ENCODE measurements around the gene NDUFB8. TPM values are rescaled to one million over a fixed set of nuclear protein-coding genes. Genes with fewer than 3 reads are reported as not detected.

NDUFB8 gene
- total and polyA plus RNA-seq, 2 donors (not counting 3 experiments of a cell fraction or from before 2014, with no cell fraction given): 193 to 526 TPM

- Histone ChIP-seq H3K27ac (ENCODE audit: insufficient read depth, low read depth, low read length) (no peak overlapping the region), H4K20me1 (replicated peaks; ENCODE audit: control insufficient read depth, extremely low read depth, insufficient read depth, low read length) (no peaks in the 10 kb centered on the region), H3K36me3 (ENCODE audit: control insufficient read depth in 2 of 2, extremely low read depth in 1 of 2, insufficient read depth in 2 of 2, low read length in 2 of 2) (no peaks in the 10 kb centered on the region), H3K4me2 (ENCODE audit: insufficient read depth, low read length) (no peak overlapping the region), H3K4me1 (ENCODE audit: control insufficient read depth, extremely low read depth, insufficient read depth, low read length) (no peaks in the 10 kb centered on the region), H3K79me2 (ENCODE audit: control insufficient read depth, insufficient read depth, low read length) (no peaks in the 10 kb centered on the region), H3K9me3 (replicated peaks; ENCODE audit: control insufficient read depth, insufficient read depth, low read length) (no peaks in the 10 kb centered on the region), H3K9ac (replicated peaks; ENCODE audit: extremely low read depth, insufficient read depth, low read length) (no peak overlapping the region), H3K4me3 (replicated peaks in 1 of 3; ENCODE audit: insufficient read depth in 1 of 3, low read depth in 1 of 3, low read length in 3 of 3) (no peak overlapping the region), H3K27me3 (ENCODE audit: control insufficient read depth in 2 of 2, insufficient read depth in 2 of 2, low read length in 2 of 2) (peaks cover 55 to 56% of the 10 kb centered on the region in 2 experiments), H3K9me1 (replicated peaks; ENCODE audit: control insufficient read depth, extremely low read depth, insufficient read depth, low read length) (no peaks in the 10 kb centered on the region), H2AFZ (ENCODE audit: low read depth, low read length) (no peak overlapping the region)
- TF ChIP-seq MAX (IDR thresholded peaks at IDR 0.05; ENCODE audit: insufficient read depth, insufficient read length) (no peak), GATA2 (IDR thresholded peaks at IDR 0.05; ENCODE audit: insufficient read depth, insufficient read length, low read depth, low read length) (no peak), MYC (IDR thresholded peaks at IDR 0.05; ENCODE audit: low read depth, low read length) (no peak), EZH2 (IDR thresholded peaks at IDR 0.05; ENCODE audit: borderline replicate concordance, low read depth, low read length, severe bottlenecking) (no peak)
- DNase-seq (ENCODE audit: low read depth, low spot score): no peak
- CTCF ChIA-PET: interaction anchor here (0.7 to 1.5 kb wide), 3 partner anchors 33 to 325 kb away, joined by 3 to 4 read pairs (median 3); partner anchors contain the start of gene HIF1AN
- POLR2A ChIA-PET: no interaction called here
- no TSS peak for BruUV-seq (replicated peaks)
- dilution Hi-C loops (cut with MboI; ENCODE audit: extremely low pct_ligation_motif_present, low sequenced_read_pairs) (no loop called here), intact Hi-C loops (cut with micrococcal nuclease) (no loop called here)
- FAIRE-seq: no peak
Observed at GRCh38 chr10:100568912-100569311, 39.2 kb upstream of the NDUFB8 start.

- Histone ChIP-seq H3K4me2 (ENCODE audit: insufficient read depth, low read length) (no peak overlapping the region), H3K36me3 (ENCODE audit: control insufficient read depth in 2 of 2, extremely low read depth in 1 of 2, insufficient read depth in 2 of 2, low read length in 2 of 2) (no peaks in the 10 kb centered on the region), H4K20me1 (replicated peaks; ENCODE audit: control insufficient read depth, extremely low read depth, insufficient read depth, low read length) (no peaks in the 10 kb centered on the region), H3K9me3 (replicated peaks; ENCODE audit: control insufficient read depth, insufficient read depth, low read length) (no peaks in the 10 kb centered on the region), H3K27ac (ENCODE audit: insufficient read depth, low read depth, low read length) (no peak overlapping the region), H3K79me2 (ENCODE audit: control insufficient read depth, insufficient read depth, low read length) (no peaks in the 10 kb centered on the region), H3K4me1 (ENCODE audit: control insufficient read depth, extremely low read depth, insufficient read depth, low read length) (no peaks in the 10 kb centered on the region), H3K4me3 (replicated peaks in 1 of 3; ENCODE audit: insufficient read depth in 1 of 3, low read depth in 1 of 3, low read length in 3 of 3) (no peak overlapping the region), H3K27me3 (ENCODE audit: control insufficient read depth in 2 of 2, insufficient read depth in 2 of 2, low read length in 2 of 2) (peaks cover 63 to 65% of the 10 kb centered on the region in 2 experiments), H3K9me1 (replicated peaks; ENCODE audit: control insufficient read depth, extremely low read depth, insufficient read depth, low read length) (no peaks in the 10 kb centered on the region), H2AFZ (ENCODE audit: low read depth, low read length) (no peak overlapping the region), H3K9ac (replicated peaks; ENCODE audit: extremely low read depth, insufficient read depth, low read length) (no peak overlapping the region)
- no peak for TF ChIP-seq MYC (IDR thresholded peaks at IDR 0.05; ENCODE audit: low read depth, low read length)
- TF ChIP-seq GATA2 (IDR thresholded peaks at IDR 0.05; ENCODE audit: insufficient read depth, insufficient read length, low read depth, low read length): no peak
- no peak for TF ChIP-seq MAX (IDR thresholded peaks at IDR 0.05; ENCODE audit: insufficient read depth, insufficient read length)
- no peak for TF ChIP-seq CTCF (IDR thresholded peaks at IDR 0.05; ENCODE audit: extremely low read depth in 1 of 2, insufficient read depth in 1 of 2, low read depth in 1 of 2, low read length in 2 of 2)
- no peak for TF ChIP-seq EZH2 (IDR thresholded peaks at IDR 0.05; ENCODE audit: borderline replicate concordance, low read depth, low read length, severe bottlenecking)
- TF ChIP-seq POLR2A (IDR thresholded peaks at IDR 0.05; ENCODE audit: low read depth, low read length): no peak
- no peak for TF ChIP-seq FOS (IDR thresholded peaks at IDR 0.05; ENCODE audit: borderline replicate concordance, insufficient read depth, low read length)
- TF ChIP-seq JUN (IDR thresholded peaks at IDR 0.05; ENCODE audit: borderline replicate concordance, insufficient read depth, insufficient read length, low read depth): no peak
- TF ChIP-seq POLR2AphosphoS5 (IDR thresholded peaks at IDR 0.05; ENCODE audit: insufficient read depth, low read depth, low read length): no peak
- dilution Hi-C loops (cut with MboI; ENCODE audit: extremely low pct_ligation_motif_present, low sequenced_read_pairs) (no loop called here), intact Hi-C loops (cut with micrococcal nuclease) (no loop called here)
- FAIRE-seq (no peak), DNase-seq (ENCODE audit: low read depth, low spot score) (no peak)
- ChIA-PET POLR2A (no interaction called here), CTCF (interaction anchor here (1.0 to 1.1 kb wide), 2 partner anchors 69 to 175 kb away, joined by 3 read pairs; no protein-coding TSS in a partner anchor)
- no TSS peak for BruUV-seq (replicated peaks)
Observed at GRCh38 chr10:100567826-100568225, 38.2 kb upstream of the NDUFB8 start.
